HepG2 (cell line): ENCODE results near the gene ZNHIT6. TPM values are rescaled to one million over a fixed set of nuclear protein-coding genes. Genes with fewer than 3 reads are reported as not detected.

Experiments used
- IRX3 ChIP-seq: sonication (generic); formaldehyde crosslinking; IDR thresholded peaks from 2 replicates; pipeline ENCODE4 v1.8.1; 2023; ENCODE audit warnings: mild to moderate bottlenecking, low read depth, missing genetic modification reagents, borderline replicate concordance
- KDM3A ChIP-seq: IDR thresholded peaks from 2 replicates; pipeline ENCODE4 v1.6.1; 2018; ENCODE audit warnings: low read depth, missing compliant biosample characterization
- RAD21 ChIP-seq: fragments of 450-650 bp; formaldehyde crosslinking; IDR thresholded peaks from 2 replicates; pipeline ENCODE4 v1.5.0; 2020; ENCODE audit warnings: mild to moderate bottlenecking
- TEF ChIP-seq: sonication (generic); formaldehyde crosslinking; IDR thresholded peaks from 2 replicates; pipeline ENCODE4 v1.5.0; 2020; ENCODE audit warnings: missing genetic modification reagents
- TERF1 ChIP-seq: sonication (generic); formaldehyde crosslinking; IDR thresholded peaks from 2 replicates; pipeline ENCODE4 v1.8.0; 2022; ENCODE audit warnings: mild to moderate bottlenecking, missing genetic modification reagents, moderate library complexity
- THAP7 ChIP-seq: sonication (generic); formaldehyde crosslinking; IDR thresholded peaks from 2 replicates; pipeline ENCODE4 v1.8.1; 2023; ENCODE audit warnings: mild to moderate bottlenecking, missing genetic modification reagents
- ZFP36 ChIP-seq: fragments of 150-350 bp; IDR thresholded peaks from 2 replicates; pipeline ENCODE4 v1.6.1; 2018; ENCODE audit warnings: borderline replicate concordance, low read length, low read depth; ENCODE audit not compliant: partially characterized antibody
- ZHX1 ChIP-seq: sonication (generic); formaldehyde crosslinking; IDR thresholded peaks from 2 replicates; pipeline ENCODE4 v1.8.1; 2022; ENCODE audit warnings: low read depth, mild to moderate bottlenecking, missing genetic modification reagents
- ZNF577 ChIP-seq: sonication (generic); formaldehyde crosslinking; IDR thresholded peaks from 2 replicates; pipeline ENCODE4 v1.4.0; 2020; ENCODE audit warnings: mild to moderate bottlenecking, low read depth, missing genetic modification reagents, borderline replicate concordance
- ZNF687 ChIP-seq: sonication (generic); formaldehyde crosslinking; IDR thresholded peaks from 2 replicates; pipeline ENCODE4 v1.5.1; 2020; ENCODE audit warnings: mild to moderate bottlenecking, missing genetic modification reagents, moderate library complexity
- ZNF704 ChIP-seq: sonication (generic); formaldehyde crosslinking; IDR thresholded peaks from 2 replicates; pipeline ENCODE4 v1.8.1; 2023; ENCODE audit warnings: mild to moderate bottlenecking, inconsistent platforms, moderate library complexity, missing genetic modification reagents, borderline replicate concordance
- ZNF770 ChIP-seq: sonication (generic); formaldehyde crosslinking; IDR thresholded peaks from 2 replicates; pipeline ENCODE4 v1.5.0; 2020; ENCODE audit warnings: mild to moderate bottlenecking, missing genetic modification reagents
- ZNF878 ChIP-seq: sonication (generic); formaldehyde crosslinking; IDR thresholded peaks from 2 replicates; pipeline ENCODE4 v1.8.1; 2023; ENCODE audit warnings: mild to moderate bottlenecking, missing genetic modification reagents, moderate library complexity
- polyA plus RNA-seq, 8 experiments: library from polyadenylated mRNA; depleted of rRNA in 3 of 8; stranded (reverse) in 7 of 8; unstranded in 1 of 8; fragments of >200 nt; fragmentation: Illumina TruSeq in 4 of 8; extraction: Trizol in 4 of 8; gene quantifications; 2 replicates each; pipeline versions ENCODE4 v1.2.1 to v1.2.3, GENCODE V29; 2011 to 2016; ENCODE audit warnings: low read depth in 4 of 8, missing spikeins in 1 of 8, mixed read lengths in 1 of 8; ENCODE audit not compliant: insufficient read depth in 1 of 8
- total RNA-seq, 5 experiments: library from RNA; depleted of rRNA; stranded (reverse); fragments of >200 nt; fragmentation: Illumina TruSeq; extraction: Trizol; gene quantifications; 2 replicates each; pipeline ENCODE4 v1.2.3, GENCODE V29; 2016; ENCODE audit warnings: low read depth in 1 of 5

ZNHIT6 gene
- total and polyA plus RNA-seq, 2 of the 13 experiments (the other 11 are each of a cell fraction or from before 2014, with no cell fraction given) = 6.0 to 15.2 TPM

GRCh38 chr1:85681087-85681486 is 27.1 kb downstream of the ZNHIT6 start (continued):
- TF ChIP-seq ZHX1 (CRISPR knock-in tag) (no peak), TEF (CRISPR knock-in tag) (no peak), THAP7 (CRISPR knock-in tag) (no peak), TERF1 (CRISPR knock-in tag) (no peak), ZFP36 (no peak), ZNF878 (CRISPR knock-in tag) (no peak), ZNF577 (CRISPR knock-in tag) (no peak), ZNF770 (CRISPR knock-in tag) (no peak), RAD21 (CRISPR knock-in tag) (no peak), KDM3A (no peak), IRX3 (CRISPR knock-in tag) (no peak), ZNF704 (CRISPR knock-in tag) (no peak), ZNF687 (CRISPR knock-in tag) (no peak)
